ENCODE measurements around the gene IQCN.

- TF ChIP-seq, protein P1, sequence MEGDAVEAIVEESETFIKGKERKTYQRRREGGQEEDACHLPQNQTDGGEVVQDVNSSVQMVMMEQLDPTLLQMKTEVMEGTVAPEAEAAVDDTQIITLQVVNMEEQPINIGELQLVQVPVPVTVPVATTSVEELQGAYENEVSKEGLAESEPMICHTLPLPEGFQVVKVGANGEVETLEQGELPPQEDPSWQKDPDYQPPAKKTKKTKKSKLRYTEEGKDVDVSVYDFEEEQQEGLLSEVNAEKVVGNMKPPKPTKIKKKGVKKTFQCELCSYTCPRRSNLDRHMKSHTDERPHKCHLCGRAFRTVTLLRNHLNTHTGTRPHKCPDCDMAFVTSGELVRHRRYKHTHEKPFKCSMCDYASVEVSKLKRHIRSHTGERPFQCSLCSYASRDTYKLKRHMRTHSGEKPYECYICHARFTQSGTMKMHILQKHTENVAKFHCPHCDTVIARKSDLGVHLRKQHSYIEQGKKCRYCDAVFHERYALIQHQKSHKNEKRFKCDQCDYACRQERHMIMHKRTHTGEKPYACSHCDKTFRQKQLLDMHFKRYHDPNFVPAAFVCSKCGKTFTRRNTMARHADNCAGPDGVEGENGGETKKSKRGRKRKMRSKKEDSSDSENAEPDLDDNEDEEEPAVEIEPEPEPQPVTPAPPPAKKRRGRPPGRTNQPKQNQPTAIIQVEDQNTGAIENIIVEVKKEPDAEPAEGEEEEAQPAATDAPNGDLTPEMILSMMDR (conservative IDR thresholded peaks at IDR 0.05): no peak
- TF ChIP-seq ZFX (IDR thresholded peaks at IDR 0.05): no peak
Measured at GRCh38 chr19:18292462-18292809, 18.2 kb upstream of the IQCN start.

Data from C4-2B (cell line).